ENCODE data around the gene NSG1.

DNA sequence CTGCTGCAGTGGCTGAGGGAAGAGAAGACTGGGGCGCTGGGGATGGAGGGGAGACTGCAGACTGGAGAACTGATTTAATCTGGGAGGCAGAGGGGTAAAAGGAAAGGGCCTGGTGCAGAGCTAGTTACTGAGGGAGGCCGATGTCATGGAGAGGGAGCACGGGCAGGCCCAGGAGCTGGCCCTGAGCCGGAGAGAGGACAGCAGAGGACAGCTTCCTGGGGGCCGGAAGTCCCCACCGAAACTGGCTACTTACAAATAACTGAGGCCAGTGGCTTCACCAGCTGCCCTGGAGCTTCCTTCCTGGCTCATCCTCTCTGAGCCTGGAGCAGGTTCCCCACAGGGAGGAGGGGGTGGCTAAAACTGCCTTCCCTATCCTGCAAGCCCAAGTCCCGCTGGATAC lies 26.9 kb downstream of the NSG1 start:
- TF ChIP-seq, protein P1, sequence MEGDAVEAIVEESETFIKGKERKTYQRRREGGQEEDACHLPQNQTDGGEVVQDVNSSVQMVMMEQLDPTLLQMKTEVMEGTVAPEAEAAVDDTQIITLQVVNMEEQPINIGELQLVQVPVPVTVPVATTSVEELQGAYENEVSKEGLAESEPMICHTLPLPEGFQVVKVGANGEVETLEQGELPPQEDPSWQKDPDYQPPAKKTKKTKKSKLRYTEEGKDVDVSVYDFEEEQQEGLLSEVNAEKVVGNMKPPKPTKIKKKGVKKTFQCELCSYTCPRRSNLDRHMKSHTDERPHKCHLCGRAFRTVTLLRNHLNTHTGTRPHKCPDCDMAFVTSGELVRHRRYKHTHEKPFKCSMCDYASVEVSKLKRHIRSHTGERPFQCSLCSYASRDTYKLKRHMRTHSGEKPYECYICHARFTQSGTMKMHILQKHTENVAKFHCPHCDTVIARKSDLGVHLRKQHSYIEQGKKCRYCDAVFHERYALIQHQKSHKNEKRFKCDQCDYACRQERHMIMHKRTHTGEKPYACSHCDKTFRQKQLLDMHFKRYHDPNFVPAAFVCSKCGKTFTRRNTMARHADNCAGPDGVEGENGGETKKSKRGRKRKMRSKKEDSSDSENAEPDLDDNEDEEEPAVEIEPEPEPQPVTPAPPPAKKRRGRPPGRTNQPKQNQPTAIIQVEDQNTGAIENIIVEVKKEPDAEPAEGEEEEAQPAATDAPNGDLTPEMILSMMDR (IDR thresholded peaks at IDR 0.05), result no peak
- TF ChIP-seq, protein P2, sequence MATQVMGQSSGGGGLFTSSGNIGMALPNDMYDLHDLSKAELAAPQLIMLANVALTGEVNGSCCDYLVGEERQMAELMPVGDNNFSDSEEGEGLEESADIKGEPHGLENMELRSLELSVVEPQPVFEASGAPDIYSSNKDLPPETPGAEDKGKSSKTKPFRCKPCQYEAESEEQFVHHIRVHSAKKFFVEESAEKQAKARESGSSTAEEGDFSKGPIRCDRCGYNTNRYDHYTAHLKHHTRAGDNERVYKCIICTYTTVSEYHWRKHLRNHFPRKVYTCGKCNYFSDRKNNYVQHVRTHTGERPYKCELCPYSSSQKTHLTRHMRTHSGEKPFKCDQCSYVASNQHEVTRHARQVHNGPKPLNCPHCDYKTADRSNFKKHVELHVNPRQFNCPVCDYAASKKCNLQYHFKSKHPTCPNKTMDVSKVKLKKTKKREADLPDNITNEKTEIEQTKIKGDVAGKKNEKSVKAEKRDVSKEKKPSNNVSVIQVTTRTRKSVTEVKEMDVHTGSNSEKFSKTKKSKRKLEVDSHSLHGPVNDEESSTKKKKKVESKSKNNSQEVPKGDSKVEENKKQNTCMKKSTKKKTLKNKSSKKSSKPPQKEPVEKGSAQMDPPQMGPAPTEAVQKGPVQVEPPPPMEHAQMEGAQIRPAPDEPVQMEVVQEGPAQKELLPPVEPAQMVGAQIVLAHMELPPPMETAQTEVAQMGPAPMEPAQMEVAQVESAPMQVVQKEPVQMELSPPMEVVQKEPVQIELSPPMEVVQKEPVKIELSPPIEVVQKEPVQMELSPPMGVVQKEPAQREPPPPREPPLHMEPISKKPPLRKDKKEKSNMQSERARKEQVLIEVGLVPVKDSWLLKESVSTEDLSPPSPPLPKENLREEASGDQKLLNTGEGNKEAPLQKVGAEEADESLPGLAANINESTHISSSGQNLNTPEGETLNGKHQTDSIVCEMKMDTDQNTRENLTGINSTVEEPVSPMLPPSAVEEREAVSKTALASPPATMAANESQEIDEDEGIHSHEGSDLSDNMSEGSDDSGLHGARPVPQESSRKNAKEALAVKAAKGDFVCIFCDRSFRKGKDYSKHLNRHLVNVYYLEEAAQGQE (IDR thresholded peaks at IDR 0.05; ENCODE audit: insufficient read depth in 1 of 2, low read depth in 2 of 2, low read length in 1 of 2), result no peak
- no peak for TF ChIP-seq POLR2AphosphoS5 (IDR thresholded peaks at IDR 0.05; ENCODE audit: low read depth, low read length)
